ENCODE results near the gene PALM.

Gene PALM

GRCh38 chr19:788686-788982, 79.9 kb downstream of the PALM start:
- TF ChIP-seq CTCF (conservative IDR thresholded peaks at IDR 0.05; ENCODE audit: low read length) = no peak
- TF ChIP-seq EZH2phosphoT487 (IDR thresholded peaks at IDR 0.05; ENCODE audit: borderline replicate concordance) = no peak
- Histone ChIP-seq H3K4me2 (ENCODE audit: low read depth, low read length, poor library complexity, severe bottlenecking) (no peak overlapping the region), H3K79me2 (ENCODE audit: insufficient read depth, low read length) (no peaks in the 10 kb centered on the region), H3F3A (ENCODE audit: low read depth) (no peaks in the 10 kb centered on the region), H2AFZ (ENCODE audit: low read length) (no peak overlapping the region), H3K9me2 (replicated peaks; ENCODE audit: low read depth, low read length) (no peaks in the 10 kb centered on the region), H3K4me1 (ENCODE audit: insufficient read depth, low read length, poor library complexity, severe bottlenecking) (no peaks in the 10 kb centered on the region), H3K36me3 (ENCODE audit: insufficient read depth, low read length) (no peaks in the 10 kb centered on the region), H3K4me3 (ENCODE audit: low read length, poor library complexity, severe bottlenecking) (no peak overlapping the region), H3K9ac (ENCODE audit: low read depth, low read length, poor library complexity, severe bottlenecking) (no peak overlapping the region), H4K20me1 (ENCODE audit: insufficient read depth, low read length, poor library complexity, severe bottlenecking) (no peaks in the 10 kb centered on the region), H3K27me3 (ENCODE audit: insufficient read depth, low read length, poor library complexity, severe bottlenecking) (no peaks in the 10 kb centered on the region), H3K9me3 (ENCODE audit: insufficient read depth, low read depth, low read length) (no peaks in the 10 kb centered on the region)

GRCh38 chr19:788983-789700, 80.4 kb downstream of the PALM start:
- Histone ChIP-seq H3K9ac (ENCODE audit: low read depth, low read length, poor library complexity, severe bottlenecking) (no peak overlapping the region), H3K4me1 (ENCODE audit: insufficient read depth, low read length, poor library complexity, severe bottlenecking) (no peaks in the 10 kb centered on the region)

GRCh38 chr19:789701-790060, 80.9 kb downstream of the PALM start:
- no peaks in the 10 kb centered on the region for H3K9me2 ChIP-seq (replicated peaks; ENCODE audit: low read depth, low read length)
- H3K4me2 ChIP-seq (ENCODE audit: low read depth, low read length, poor library complexity, severe bottlenecking) = no peak overlapping the region
- no peaks in the 10 kb centered on the region for H3K9me3 ChIP-seq (ENCODE audit: insufficient read depth, low read depth, low read length)
- no peaks in the 10 kb centered on the region for H3K27me3 ChIP-seq (ENCODE audit: insufficient read depth, low read length, poor library complexity, severe bottlenecking)
- H4K20me1 ChIP-seq (ENCODE audit: insufficient read depth, low read length, poor library complexity, severe bottlenecking) = no peaks in the 10 kb centered on the region
- TF ChIP-seq EZH2phosphoT487 (IDR thresholded peaks at IDR 0.05; ENCODE audit: borderline replicate concordance) (no peak), CTCF (conservative IDR thresholded peaks at IDR 0.05; ENCODE audit: low read length) (no peak)
- no peaks in the 10 kb centered on the region for H3K79me2 ChIP-seq (ENCODE audit: insufficient read depth, low read length)
- no peak overlapping the region for H3K9ac ChIP-seq (ENCODE audit: low read depth, low read length, poor library complexity, severe bottlenecking)
- no peaks in the 10 kb centered on the region for H3K4me1 ChIP-seq (ENCODE audit: insufficient read depth, low read length, poor library complexity, severe bottlenecking)
- H2AFZ ChIP-seq (ENCODE audit: low read length) = no peak overlapping the region
- no peaks in the 10 kb centered on the region for H3K36me3 ChIP-seq (ENCODE audit: insufficient read depth, low read length)
- no peak overlapping the region for H3K4me3 ChIP-seq (ENCODE audit: low read length, poor library complexity, severe bottlenecking)
- H3F3A ChIP-seq (ENCODE audit: low read depth) = no peaks in the 10 kb centered on the region

More at GRCh38 chr19:788983-789700, 80.4 kb downstream of the PALM start:
- Histone ChIP-seq H3K27me3 (ENCODE audit: insufficient read depth, low read length, poor library complexity, severe bottlenecking) (no peaks in the 10 kb centered on the region), H3K4me2 (ENCODE audit: low read depth, low read length, poor library complexity, severe bottlenecking) (no peak overlapping the region), H3F3A (ENCODE audit: low read depth) (no peaks in the 10 kb centered on the region), H3K79me2 (ENCODE audit: insufficient read depth, low read length) (no peaks in the 10 kb centered on the region), H2AFZ (ENCODE audit: low read length) (no peak overlapping the region), H3K9me3 (ENCODE audit: insufficient read depth, low read depth, low read length) (no peaks in the 10 kb centered on the region), H3K9me2 (replicated peaks; ENCODE audit: low read depth, low read length) (no peaks in the 10 kb centered on the region), H3K4me3 (ENCODE audit: low read length, poor library complexity, severe bottlenecking) (no peak overlapping the region), H3K36me3 (ENCODE audit: insufficient read depth, low read length) (no peaks in the 10 kb centered on the region), H4K20me1 (ENCODE audit: insufficient read depth, low read length, poor library complexity, severe bottlenecking) (no peaks in the 10 kb centered on the region)
- no peak for TF ChIP-seq EZH2phosphoT487 (IDR thresholded peaks at IDR 0.05; ENCODE audit: borderline replicate concordance)
- no peak for TF ChIP-seq CTCF (conservative IDR thresholded peaks at IDR 0.05; ENCODE audit: low read length)
